Stimulated activated naive CD4-positive, alpha-beta T cell treated with Interleukin-2 at 50 U/mL for 16 hours (primary cell): Measurements from ENCODE around the gene SEPTIN2.
"Not testable (repeated sequence)": the region's sequence is repeated elsewhere in the genome, so short reads cannot be mapped to it uniquely, and the experiment has no call there.

Experiments
- DNase-seq: peaks from one replicate; lab custom pipeline; 2025; lab: John Stamatoyannopoulos, UW

The SEPTIN2 gene

GRCh38 chr2:241381872-241382271 lies 66.1 kb downstream of the SEPTIN2 start:
- no peak for DNase-seq

GRCh38 chr2:241385450-241385849 lies 69.7 kb downstream of the SEPTIN2 start:
- not testable (repeated sequence) for DNase-seq

GRCh38 chr2:241386519-241386918 lies 70.8 kb downstream of the SEPTIN2 start:
- DNase-seq, result no peak

GRCh38 chr2:241389697-241390096 lies 74.0 kb downstream of the SEPTIN2 start:
- DNase-seq, result no peak

- no peak for DNase-seq
Measured at GRCh38 chr2:241390301-241391206, 74.8 kb downstream of the SEPTIN2 start.

GRCh38 chr2:241391892-241392665 lies 76.4 kb downstream of the SEPTIN2 start:
- no peak for DNase-seq

- not testable (repeated sequence) for DNase-seq
Measured at GRCh38 chr2:241392753-241393152, 77.0 kb downstream of the SEPTIN2 start.

GRCh38 chr2:241393524-241394196 lies 77.9 kb downstream of the SEPTIN2 start:
- DNase-seq, result no peak

GRCh38 chr2:241396809-241397208 lies 81.1 kb downstream of the SEPTIN2 start:
- DNase-seq, result not testable (repeated sequence)

GRCh38 chr2:241399941-241400922 lies 84.5 kb downstream of the SEPTIN2 start:
- DNase-seq, result no peak
